Measurements from ENCODE around the gene FAM13A.

- no peak for TF ChIP-seq POLR2A (IDR thresholded peaks at IDR 0.05)
- TF ChIP-seq, protein P1, sequence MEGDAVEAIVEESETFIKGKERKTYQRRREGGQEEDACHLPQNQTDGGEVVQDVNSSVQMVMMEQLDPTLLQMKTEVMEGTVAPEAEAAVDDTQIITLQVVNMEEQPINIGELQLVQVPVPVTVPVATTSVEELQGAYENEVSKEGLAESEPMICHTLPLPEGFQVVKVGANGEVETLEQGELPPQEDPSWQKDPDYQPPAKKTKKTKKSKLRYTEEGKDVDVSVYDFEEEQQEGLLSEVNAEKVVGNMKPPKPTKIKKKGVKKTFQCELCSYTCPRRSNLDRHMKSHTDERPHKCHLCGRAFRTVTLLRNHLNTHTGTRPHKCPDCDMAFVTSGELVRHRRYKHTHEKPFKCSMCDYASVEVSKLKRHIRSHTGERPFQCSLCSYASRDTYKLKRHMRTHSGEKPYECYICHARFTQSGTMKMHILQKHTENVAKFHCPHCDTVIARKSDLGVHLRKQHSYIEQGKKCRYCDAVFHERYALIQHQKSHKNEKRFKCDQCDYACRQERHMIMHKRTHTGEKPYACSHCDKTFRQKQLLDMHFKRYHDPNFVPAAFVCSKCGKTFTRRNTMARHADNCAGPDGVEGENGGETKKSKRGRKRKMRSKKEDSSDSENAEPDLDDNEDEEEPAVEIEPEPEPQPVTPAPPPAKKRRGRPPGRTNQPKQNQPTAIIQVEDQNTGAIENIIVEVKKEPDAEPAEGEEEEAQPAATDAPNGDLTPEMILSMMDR (IDR thresholded peaks at IDR 0.05), result no peak
Measured at GRCh38 chr4:88718098-88718497, 338.9 kb downstream of the FAM13A start.
